Measurements from ENCODE around the gene DLK2.
"Not testable (repeated sequence)": the region's sequence is repeated elsewhere in the genome, so short reads cannot be mapped to it uniquely, and the experiment has no call there.

The DLK2 gene
- 0.41 to 0.44 reads per million in 2 donors for total RNA-seq

GRCh38 chr6:43455531-43456428 is at the start of gene DLK2:
Gene DLK2, minus strand, starts transcription at chr6:43455548. Its CDS starts 723 bp downstream, at chr6:43454825.
- no peak for DNase-seq

- DNase-seq: no peak
Observed at GRCh38 chr6:43503443-43503842, 48.1 kb upstream of the DLK2 start.

- DNase-seq: no peak
Observed at GRCh38 chr6:43502666-43503065, 47.3 kb upstream of the DLK2 start.

GRCh38 chr6:43500921-43501320 is 45.6 kb upstream of the DLK2 start:
- DNase-seq: no peak

- no peak for DNase-seq
Observed at GRCh38 chr6:43499028-43499815, 43.9 kb upstream of the DLK2 start.

GRCh38 chr6:43498291-43498690 is 42.9 kb upstream of the DLK2 start:
- not testable (repeated sequence) for DNase-seq

GRCh38 chr6:43497689-43498088 is 42.3 kb upstream of the DLK2 start:
- no peak for DNase-seq

- DNase-seq: no peak
Observed at GRCh38 chr6:43497129-43497396, 41.7 kb upstream of the DLK2 start.

- no peak for DNase-seq
Observed at GRCh38 chr6:43496370-43497128, 41.2 kb upstream of the DLK2 start.

GRCh38 chr6:43495409-43495941 is 40.1 kb upstream of the DLK2 start:
- no peak for DNase-seq

- DNase-seq: no peak
Observed at GRCh38 chr6:43494766-43495165, 39.4 kb upstream of the DLK2 start.

GRCh38 chr6:43494321-43494720 is 39.0 kb upstream of the DLK2 start:
- no peak for DNase-seq

GRCh38 chr6:43493833-43494232 is 38.5 kb upstream of the DLK2 start:
- DNase-seq: no peak

- DNase-seq: no peak
Observed at GRCh38 chr6:43493230-43493629, 37.9 kb upstream of the DLK2 start.

GRCh38 chr6:43492673-43493072 is 37.3 kb upstream of the DLK2 start:
- no peak for DNase-seq

GRCh38 chr6:43491750-43492661 is 36.7 kb upstream of the DLK2 start:
- DNase-seq: no peak

- DNase-seq: no peak
Observed at GRCh38 chr6:43490523-43490939, 35.2 kb upstream of the DLK2 start.

GRCh38 chr6:43489277-43490072 is 34.1 kb upstream of the DLK2 start:
- DNase-seq: no peak

- DNase-seq: no peak
Observed at GRCh38 chr6:43488667-43489276, 33.4 kb upstream of the DLK2 start.

GRCh38 chr6:43481591-43482236 is 26.4 kb upstream of the DLK2 start:
- no peak for DNase-seq
